ENCODE results near the gene EIF2AK3.

The EIF2AK3 gene

DNA sequence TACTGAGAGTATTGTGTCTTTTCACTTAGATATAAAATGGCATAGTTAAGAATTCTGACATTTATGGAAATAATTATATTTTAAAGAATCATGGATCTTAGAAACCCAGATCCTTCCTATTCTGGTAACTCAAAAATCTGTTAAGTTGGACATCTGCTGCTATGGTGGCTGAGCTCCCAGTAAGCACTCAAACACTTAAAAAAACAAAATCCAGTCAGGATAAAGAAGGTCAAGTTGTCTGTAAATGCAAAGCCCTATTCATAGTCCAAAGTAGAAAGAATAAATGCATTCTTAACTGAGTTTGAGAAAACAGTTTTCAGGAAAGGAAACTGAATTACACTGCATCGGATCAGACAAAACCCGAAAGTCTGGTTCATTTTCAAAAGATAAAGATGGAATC, 35.6 kb downstream of the EIF2AK3 start:
- H3K9me3 Mint-ChIP-seq (ENCODE audit: low read depth) = no peaks in the 10 kb centered on the region
- no peak overlapping the region for H3K4me3 Mint-ChIP-seq
- no peak overlapping the region for H3K27ac Mint-ChIP-seq
- H3K36me3 Mint-ChIP-seq = peaks cover 17% of the 10 kb centered on the region
- H3K27me3 Mint-ChIP-seq = no peaks in the 10 kb centered on the region
- H3K4me1 Mint-ChIP-seq (ENCODE audit: low read depth) = no peaks in the 10 kb centered on the region

DNA sequence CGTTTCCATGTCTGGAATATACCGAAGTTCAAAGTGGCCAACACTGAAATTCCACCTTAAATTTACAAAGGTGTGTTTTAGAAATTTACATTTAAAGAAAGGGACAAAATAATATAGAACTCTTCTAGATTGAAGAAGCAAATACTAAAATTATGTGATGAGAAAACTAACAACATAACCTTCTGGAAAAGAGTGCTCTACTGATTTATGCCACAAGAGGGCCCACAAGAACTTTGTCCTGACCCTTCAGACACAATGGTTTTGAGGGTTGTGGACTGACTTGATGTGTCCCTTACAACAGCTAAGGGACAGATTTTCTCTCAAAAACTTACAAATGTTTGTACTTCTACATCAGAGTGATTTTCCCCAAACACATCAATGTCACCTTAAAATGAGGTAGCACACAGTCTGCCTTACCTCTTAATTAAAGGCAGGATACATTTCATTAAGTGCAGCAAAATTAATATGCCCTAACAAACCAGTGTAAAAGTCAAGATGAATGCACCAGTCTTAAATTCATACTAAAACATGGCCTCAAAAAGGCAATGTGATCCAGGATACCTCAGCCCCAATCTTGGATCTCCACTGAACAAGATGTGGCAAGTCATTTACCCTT, 36.2 kb downstream of the EIF2AK3 start:
- no peaks in the 10 kb centered on the region for H3K4me1 Mint-ChIP-seq (ENCODE audit: low read depth)
- H3K36me3 Mint-ChIP-seq = peaks cover 17% of the 10 kb centered on the region
- no peaks in the 10 kb centered on the region for H3K27me3 Mint-ChIP-seq
- no peak overlapping the region for H3K27ac Mint-ChIP-seq
- H3K9me3 Mint-ChIP-seq (ENCODE audit: low read depth) = no peaks in the 10 kb centered on the region
- no peak overlapping the region for H3K4me3 Mint-ChIP-seq

- H3K36me3 Mint-ChIP-seq = peaks cover 24% of the 10 kb centered on the region
Measured at GRCh38 chr2:88585969-88586368, 41.3 kb downstream of the EIF2AK3 start.

DNA sequence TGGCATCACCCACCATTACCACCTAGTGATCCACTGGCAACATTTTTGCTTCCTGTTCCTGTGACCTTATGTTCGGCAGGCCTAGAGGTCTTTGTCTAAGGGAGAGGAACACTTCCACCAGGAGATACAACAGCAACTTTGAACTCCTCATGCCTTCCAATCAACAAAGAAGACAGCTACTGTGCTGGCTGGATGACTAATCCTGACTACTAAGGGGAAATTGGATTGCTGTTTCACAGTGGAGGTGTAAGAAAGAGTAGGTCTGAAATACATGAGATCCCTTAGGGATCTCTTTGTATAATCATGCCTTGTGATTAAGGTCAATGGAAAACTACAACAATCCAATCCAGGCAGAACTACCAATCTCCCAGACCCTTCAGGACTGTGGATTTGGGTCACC, 45.2 kb downstream of the EIF2AK3 start:
- Mint-ChIP-seq H3K9me3 (ENCODE audit: low read depth) (no peaks in the 10 kb centered on the region), H3K27ac (no peak overlapping the region), H3K4me3 (no peak overlapping the region), H3K4me1 (ENCODE audit: low read depth) (no peaks in the 10 kb centered on the region), H3K36me3 (peaks cover 11% of the 10 kb centered on the region), H3K27me3 (no peaks in the 10 kb centered on the region)

More at GRCh38 chr2:88585969-88586368, 41.3 kb downstream of the EIF2AK3 start:
- Mint-ChIP-seq H3K9me3 (ENCODE audit: low read depth) (no peaks in the 10 kb centered on the region), H3K4me1 (ENCODE audit: low read depth) (no peaks in the 10 kb centered on the region), H3K27ac (no peak overlapping the region), H3K27me3 (no peaks in the 10 kb centered on the region), H3K4me3 (no peak overlapping the region)

DNA sequence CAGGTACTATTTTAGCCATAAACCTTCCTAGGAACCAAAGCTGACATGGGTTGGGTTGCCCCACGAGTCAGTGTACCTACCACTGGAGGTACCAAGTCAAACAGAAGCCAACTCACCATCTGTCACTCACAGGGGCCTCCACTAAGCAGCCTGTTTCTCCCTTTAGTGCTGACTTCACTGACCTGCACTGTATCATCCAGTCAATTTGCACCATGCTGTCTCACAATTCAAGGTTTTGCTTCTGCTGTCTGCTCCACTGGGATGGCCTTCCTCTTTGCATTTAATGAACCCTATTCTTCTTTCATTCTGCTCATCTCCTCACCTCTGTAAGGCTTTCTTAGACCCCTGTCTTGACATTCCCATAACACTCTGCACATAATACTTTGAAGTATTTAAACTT, 47.2 kb downstream of the EIF2AK3 start:
- Mint-ChIP-seq H3K27ac (no peak overlapping the region), H3K9me3 (ENCODE audit: low read depth) (no peaks in the 10 kb centered on the region), H3K36me3 (peaks cover 8% of the 10 kb centered on the region), H3K4me1 (ENCODE audit: low read depth) (no peaks in the 10 kb centered on the region), H3K27me3 (no peaks in the 10 kb centered on the region), H3K4me3 (no peak overlapping the region)

- Mint-ChIP-seq H3K9me3 (ENCODE audit: low read depth) (no peaks in the 10 kb centered on the region), H3K27ac (no peak overlapping the region), H3K36me3 (peaks cover 14% of the 10 kb centered on the region), H3K4me1 (ENCODE audit: low read depth) (no peaks in the 10 kb centered on the region), H3K4me3 (no peak overlapping the region), H3K27me3 (no peaks in the 10 kb centered on the region)
Measured at GRCh38 chr2:88575630-88576029, 51.6 kb downstream of the EIF2AK3 start.

DNA sequence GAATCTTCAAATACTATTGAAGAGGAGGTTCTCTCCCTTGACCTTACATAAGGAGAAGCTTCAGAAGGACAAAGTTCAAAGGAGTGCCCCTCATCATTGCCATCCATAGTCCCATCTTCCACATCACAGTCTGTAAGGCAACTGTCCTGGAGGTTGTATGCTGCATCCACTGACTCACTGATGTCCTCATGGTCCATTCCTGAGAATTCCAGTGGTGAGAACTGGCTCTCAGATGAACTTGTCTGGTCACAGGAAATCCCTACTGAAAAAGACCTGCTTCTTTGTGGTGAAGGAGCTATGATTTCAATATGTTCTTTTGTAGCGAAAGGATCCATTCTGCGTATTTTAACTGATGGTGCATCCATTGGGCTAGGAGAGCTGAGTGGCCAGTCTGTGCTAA, 52.2 kb downstream of the EIF2AK3 start:
- Mint-ChIP-seq H3K36me3 (peaks cover 14% of the 10 kb centered on the region), H3K4me1 (ENCODE audit: low read depth) (no peaks in the 10 kb centered on the region), H3K27ac (no peak overlapping the region)

DNA sequence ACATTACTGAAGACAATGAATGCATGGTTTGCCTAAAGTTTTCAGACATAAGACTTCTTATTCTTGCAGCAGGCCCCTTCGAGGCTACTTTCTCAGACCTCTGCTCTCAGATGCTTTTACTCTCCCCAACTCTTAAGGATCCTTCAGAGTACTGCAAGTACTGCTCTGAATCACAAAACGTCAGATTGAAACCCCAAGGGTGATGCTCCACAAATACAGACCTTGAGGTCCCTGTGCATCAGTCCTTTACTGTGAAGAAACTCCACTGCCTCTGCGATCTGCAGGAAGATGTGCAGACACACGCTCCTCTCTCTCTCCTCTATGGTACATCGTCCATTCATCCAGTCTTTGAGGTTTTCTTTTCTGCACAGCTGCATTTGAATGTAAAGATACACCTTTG, 52.8 kb downstream of the EIF2AK3 start:
- H3K36me3 Mint-ChIP-seq = peaks cover 15% of the 10 kb centered on the region
- H3K4me3 Mint-ChIP-seq = no peak overlapping the region
- no peaks in the 10 kb centered on the region for H3K9me3 Mint-ChIP-seq (ENCODE audit: low read depth)
- no peaks in the 10 kb centered on the region for H3K4me1 Mint-ChIP-seq (ENCODE audit: low read depth)
- no peak overlapping the region for H3K27ac Mint-ChIP-seq
- no peaks in the 10 kb centered on the region for H3K27me3 Mint-ChIP-seq

More for the DNA sequence above, 52.2 kb downstream of the EIF2AK3 start:
- no peaks in the 10 kb centered on the region for H3K9me3 Mint-ChIP-seq (ENCODE audit: low read depth)
- H3K27me3 Mint-ChIP-seq = no peaks in the 10 kb centered on the region
- H3K4me3 Mint-ChIP-seq = no peak overlapping the region

GRCh38 chr2:88568179-88568578, 59.1 kb downstream of the EIF2AK3 start:
- Mint-ChIP-seq H3K9me3 (ENCODE audit: low read depth) (no peaks in the 10 kb centered on the region), H3K27me3 (no peaks in the 10 kb centered on the region), H3K4me3 (no peak overlapping the region), H3K36me3 (peaks cover 13% of the 10 kb centered on the region), H3K27ac (no peak overlapping the region), H3K4me1 (ENCODE audit: low read depth) (no peaks in the 10 kb centered on the region)

- Mint-ChIP-seq H3K27me3 (no peaks in the 10 kb centered on the region), H3K27ac (peak overlapping the region; percentile 10), H3K4me3 (no peak overlapping the region), H3K4me1 (ENCODE audit: low read depth) (no peaks in the 10 kb centered on the region), H3K9me3 (ENCODE audit: low read depth) (no peaks in the 10 kb centered on the region), H3K36me3 (peaks cover 9% of the 10 kb centered on the region)
Measured at GRCh38 chr2:88564402-88564801, 62.9 kb downstream of the EIF2AK3 start.

GRCh38 chr2:88563129-88563528, 64.1 kb downstream of the EIF2AK3 start:
- H3K27me3 Mint-ChIP-seq = no peaks in the 10 kb centered on the region
- no peak overlapping the region for H3K27ac Mint-ChIP-seq
- H3K4me1 Mint-ChIP-seq (ENCODE audit: low read depth) = no peaks in the 10 kb centered on the region
- H3K4me3 Mint-ChIP-seq = no peak overlapping the region
- H3K36me3 Mint-ChIP-seq = peaks cover 8% of the 10 kb centered on the region
- no peaks in the 10 kb centered on the region for H3K9me3 Mint-ChIP-seq (ENCODE audit: low read depth)

- Mint-ChIP-seq H3K36me3 (peaks cover 8% of the 10 kb centered on the region), H3K27ac (no peak overlapping the region), H3K4me3 (no peak overlapping the region), H3K9me3 (ENCODE audit: low read depth) (no peaks in the 10 kb centered on the region), H3K27me3 (no peaks in the 10 kb centered on the region), H3K4me1 (ENCODE audit: low read depth) (no peaks in the 10 kb centered on the region)
Measured at GRCh38 chr2:88561646-88562388, 65.4 kb downstream of the EIF2AK3 start.

DNA sequence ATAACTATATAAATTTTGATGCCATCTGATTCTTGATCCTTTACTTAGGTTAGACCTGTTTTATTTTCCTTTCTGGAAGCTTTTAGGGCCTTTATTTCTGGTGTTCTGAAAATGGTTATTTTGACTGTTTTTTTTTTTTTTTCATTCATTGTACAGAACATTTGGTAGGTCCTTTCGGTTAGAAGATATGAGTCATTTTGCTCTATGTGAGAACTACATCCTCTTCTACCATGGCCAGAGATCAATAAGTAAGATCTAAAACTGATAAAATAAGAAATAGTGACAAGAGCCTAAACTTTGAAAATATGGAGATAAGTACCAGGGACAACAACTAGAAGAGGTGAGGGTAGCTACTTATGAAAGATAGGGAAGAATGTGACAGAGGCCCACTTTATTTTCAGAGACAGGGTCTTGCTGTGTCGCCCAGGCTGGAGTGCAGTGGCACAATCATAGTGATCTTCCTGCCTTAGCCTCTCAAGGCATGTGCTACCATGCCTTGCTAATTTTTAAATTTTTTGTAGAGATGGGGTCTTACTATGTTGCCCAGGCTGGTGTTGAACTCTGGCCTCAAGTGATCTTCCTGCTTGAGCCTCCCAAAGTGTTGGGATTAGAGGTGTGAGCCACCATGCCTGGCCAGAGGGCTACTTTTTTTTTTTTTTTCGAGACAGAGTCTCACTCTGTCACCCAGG, 66.5 kb downstream of the EIF2AK3 start:
- Mint-ChIP-seq H3K4me1 (ENCODE audit: low read depth) (no peaks in the 10 kb centered on the region), H3K4me3 (no peak overlapping the region), H3K9me3 (ENCODE audit: low read depth) (no peaks in the 10 kb centered on the region), H3K27ac (no peak overlapping the region), H3K27me3 (no peaks in the 10 kb centered on the region), H3K36me3 (peaks cover 8% of the 10 kb centered on the region)

- no peaks in the 10 kb centered on the region for H3K4me1 Mint-ChIP-seq (ENCODE audit: low read depth)
- peaks cover 5% of the 10 kb centered on the region for H3K36me3 Mint-ChIP-seq
- no peaks in the 10 kb centered on the region for H3K27me3 Mint-ChIP-seq
- no peak overlapping the region for H3K4me3 Mint-ChIP-seq
- no peak overlapping the region for H3K27ac Mint-ChIP-seq
- H3K9me3 Mint-ChIP-seq (ENCODE audit: low read depth) = no peaks in the 10 kb centered on the region
Measured at GRCh38 chr2:88557290-88557689, 70.0 kb downstream of the EIF2AK3 start.

- Mint-ChIP-seq H3K4me1 (ENCODE audit: low read depth) (no peaks in the 10 kb centered on the region), H3K4me3 (no peak overlapping the region), H3K27me3 (no peaks in the 10 kb centered on the region), H3K36me3 (peaks cover 3% of the 10 kb centered on the region), H3K9me3 (ENCODE audit: low read depth) (no peaks in the 10 kb centered on the region), H3K27ac (peak overlapping the region; percentile 68)
Measured at GRCh38 chr2:88556026-88556425, 71.2 kb downstream of the EIF2AK3 start.

Measured in activated naive CD8-positive, alpha-beta T cell (primary cell).